ENCODE results near the gene FAM89B. TPM values are rescaled to one million over a fixed set of nuclear protein-coding genes. Genes with fewer than 3 reads are reported as not detected.

FAM89B gene
- total and polyA plus RNA-seq, 2 of the 8 experiments (the other 6 are each of a cell fraction or from before 2014, with no cell fraction given) = 15.8 to 32.4 TPM

DNA sequence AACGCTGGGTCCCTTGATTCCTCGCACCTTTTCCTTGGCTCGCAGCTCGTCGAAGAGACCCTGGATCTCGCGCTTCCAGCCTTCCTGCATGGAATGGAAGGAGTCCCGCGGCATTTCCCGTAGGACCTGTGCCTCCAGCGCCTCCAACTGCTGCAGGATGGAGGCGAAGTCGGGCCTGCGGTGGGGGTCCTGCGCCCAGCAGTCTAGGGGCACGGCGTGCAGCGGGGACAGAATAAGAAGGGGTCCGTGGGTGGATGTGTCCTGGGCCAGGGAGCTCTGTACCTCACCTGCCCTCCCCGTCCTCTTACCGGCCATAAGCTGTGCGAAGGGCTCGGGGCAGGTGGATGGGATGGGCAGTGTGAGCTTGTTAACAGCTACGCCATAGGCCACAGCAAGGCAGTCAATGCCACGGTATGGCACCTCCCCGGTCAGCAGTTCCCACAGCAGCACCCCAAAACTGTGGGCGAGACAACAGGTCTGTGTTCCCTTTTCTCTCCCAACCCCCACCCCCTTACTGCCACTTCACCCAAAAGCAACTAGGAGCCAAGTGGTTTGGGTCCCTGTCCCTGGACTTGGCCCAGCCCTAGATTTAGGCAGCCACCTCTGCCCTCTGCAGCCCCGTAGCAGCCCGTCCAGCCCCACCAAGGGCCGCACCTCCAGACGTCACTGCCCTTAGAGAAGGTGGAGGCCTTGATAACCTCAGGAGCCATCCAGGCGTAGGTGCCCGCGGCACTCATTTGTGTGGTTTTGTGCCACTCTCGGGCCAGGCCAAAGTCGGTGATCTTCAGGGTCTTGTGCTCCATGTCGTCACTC lies 35.5 kb downstream of the FAM89B start (continued):
- TF ChIP-seq, protein P1, sequence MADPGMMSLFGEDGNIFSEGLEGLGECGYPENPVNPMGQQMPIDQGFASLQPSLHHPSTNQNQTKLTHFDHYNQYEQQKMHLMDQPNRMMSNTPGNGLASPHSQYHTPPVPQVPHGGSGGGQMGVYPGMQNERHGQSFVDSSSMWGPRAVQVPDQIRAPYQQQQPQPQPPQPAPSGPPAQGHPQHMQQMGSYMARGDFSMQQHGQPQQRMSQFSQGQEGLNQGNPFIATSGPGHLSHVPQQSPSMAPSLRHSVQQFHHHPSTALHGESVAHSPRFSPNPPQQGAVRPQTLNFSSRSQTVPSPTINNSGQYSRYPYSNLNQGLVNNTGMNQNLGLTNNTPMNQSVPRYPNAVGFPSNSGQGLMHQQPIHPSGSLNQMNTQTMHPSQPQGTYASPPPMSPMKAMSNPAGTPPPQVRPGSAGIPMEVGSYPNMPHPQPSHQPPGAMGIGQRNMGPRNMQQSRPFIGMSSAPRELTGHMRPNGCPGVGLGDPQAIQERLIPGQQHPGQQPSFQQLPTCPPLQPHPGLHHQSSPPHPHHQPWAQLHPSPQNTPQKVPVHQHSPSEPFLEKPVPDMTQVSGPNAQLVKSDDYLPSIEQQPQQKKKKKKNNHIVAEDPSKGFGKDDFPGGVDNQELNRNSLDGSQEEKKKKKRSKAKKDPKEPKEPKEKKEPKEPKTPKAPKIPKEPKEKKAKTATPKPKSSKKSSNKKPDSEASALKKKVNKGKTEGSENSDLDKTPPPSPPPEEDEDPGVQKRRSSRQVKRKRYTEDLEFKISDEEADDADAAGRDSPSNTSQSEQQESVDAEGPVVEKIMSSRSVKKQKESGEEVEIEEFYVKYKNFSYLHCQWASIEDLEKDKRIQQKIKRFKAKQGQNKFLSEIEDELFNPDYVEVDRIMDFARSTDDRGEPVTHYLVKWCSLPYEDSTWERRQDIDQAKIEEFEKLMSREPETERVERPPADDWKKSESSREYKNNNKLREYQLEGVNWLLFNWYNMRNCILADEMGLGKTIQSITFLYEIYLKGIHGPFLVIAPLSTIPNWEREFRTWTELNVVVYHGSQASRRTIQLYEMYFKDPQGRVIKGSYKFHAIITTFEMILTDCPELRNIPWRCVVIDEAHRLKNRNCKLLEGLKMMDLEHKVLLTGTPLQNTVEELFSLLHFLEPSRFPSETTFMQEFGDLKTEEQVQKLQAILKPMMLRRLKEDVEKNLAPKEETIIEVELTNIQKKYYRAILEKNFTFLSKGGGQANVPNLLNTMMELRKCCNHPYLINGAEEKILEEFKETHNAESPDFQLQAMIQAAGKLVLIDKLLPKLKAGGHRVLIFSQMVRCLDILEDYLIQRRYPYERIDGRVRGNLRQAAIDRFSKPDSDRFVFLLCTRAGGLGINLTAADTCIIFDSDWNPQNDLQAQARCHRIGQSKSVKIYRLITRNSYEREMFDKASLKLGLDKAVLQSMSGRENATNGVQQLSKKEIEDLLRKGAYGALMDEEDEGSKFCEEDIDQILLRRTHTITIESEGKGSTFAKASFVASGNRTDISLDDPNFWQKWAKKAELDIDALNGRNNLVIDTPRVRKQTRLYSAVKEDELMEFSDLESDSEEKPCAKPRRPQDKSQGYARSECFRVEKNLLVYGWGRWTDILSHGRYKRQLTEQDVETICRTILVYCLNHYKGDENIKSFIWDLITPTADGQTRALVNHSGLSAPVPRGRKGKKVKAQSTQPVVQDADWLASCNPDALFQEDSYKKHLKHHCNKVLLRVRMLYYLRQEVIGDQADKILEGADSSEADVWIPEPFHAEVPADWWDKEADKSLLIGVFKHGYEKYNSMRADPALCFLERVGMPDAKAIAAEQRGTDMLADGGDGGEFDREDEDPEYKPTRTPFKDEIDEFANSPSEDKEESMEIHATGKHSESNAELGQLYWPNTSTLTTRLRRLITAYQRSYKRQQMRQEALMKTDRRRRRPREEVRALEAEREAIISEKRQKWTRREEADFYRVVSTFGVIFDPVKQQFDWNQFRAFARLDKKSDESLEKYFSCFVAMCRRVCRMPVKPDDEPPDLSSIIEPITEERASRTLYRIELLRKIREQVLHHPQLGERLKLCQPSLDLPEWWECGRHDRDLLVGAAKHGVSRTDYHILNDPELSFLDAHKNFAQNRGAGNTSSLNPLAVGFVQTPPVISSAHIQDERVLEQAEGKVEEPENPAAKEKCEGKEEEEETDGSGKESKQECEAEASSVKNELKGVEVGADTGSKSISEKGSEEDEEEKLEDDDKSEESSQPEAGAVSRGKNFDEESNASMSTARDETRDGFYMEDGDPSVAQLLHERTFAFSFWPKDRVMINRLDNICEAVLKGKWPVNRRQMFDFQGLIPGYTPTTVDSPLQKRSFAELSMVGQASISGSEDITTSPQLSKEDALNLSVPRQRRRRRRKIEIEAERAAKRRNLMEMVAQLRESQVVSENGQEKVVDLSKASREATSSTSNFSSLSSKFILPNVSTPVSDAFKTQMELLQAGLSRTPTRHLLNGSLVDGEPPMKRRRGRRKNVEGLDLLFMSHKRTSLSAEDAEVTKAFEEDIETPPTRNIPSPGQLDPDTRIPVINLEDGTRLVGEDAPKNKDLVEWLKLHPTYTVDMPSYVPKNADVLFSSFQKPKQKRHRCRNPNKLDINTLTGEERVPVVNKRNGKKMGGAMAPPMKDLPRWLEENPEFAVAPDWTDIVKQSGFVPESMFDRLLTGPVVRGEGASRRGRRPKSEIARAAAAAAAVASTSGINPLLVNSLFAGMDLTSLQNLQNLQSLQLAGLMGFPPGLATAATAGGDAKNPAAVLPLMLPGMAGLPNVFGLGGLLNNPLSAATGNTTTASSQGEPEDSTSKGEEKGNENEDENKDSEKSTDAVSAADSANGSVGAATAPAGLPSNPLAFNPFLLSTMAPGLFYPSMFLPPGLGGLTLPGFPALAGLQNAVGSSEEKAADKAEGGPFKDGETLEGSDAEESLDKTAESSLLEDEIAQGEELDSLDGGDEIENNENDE (IDR thresholded peaks at IDR 0.05; ENCODE audit: insufficient replicate concordance, low read length) = no peak
- TF ChIP-seq RFX5 (IDR thresholded peaks at IDR 0.05; ENCODE audit: borderline replicate concordance, low read depth, low read length) (no peak), PHF8 (conservative IDR thresholded peaks at IDR 0.05; ENCODE audit: low read depth, low read length) (no peak), TCF12 (IDR thresholded peaks at IDR 0.05; ENCODE audit: low read depth, low read length) (no peak), NANOG (IDR thresholded peaks at IDR 0.05; ENCODE audit: insufficient read depth, low read depth, low read length, poor library complexity, severe bottlenecking) (no peak)
- TF ChIP-seq, protein P2, sequence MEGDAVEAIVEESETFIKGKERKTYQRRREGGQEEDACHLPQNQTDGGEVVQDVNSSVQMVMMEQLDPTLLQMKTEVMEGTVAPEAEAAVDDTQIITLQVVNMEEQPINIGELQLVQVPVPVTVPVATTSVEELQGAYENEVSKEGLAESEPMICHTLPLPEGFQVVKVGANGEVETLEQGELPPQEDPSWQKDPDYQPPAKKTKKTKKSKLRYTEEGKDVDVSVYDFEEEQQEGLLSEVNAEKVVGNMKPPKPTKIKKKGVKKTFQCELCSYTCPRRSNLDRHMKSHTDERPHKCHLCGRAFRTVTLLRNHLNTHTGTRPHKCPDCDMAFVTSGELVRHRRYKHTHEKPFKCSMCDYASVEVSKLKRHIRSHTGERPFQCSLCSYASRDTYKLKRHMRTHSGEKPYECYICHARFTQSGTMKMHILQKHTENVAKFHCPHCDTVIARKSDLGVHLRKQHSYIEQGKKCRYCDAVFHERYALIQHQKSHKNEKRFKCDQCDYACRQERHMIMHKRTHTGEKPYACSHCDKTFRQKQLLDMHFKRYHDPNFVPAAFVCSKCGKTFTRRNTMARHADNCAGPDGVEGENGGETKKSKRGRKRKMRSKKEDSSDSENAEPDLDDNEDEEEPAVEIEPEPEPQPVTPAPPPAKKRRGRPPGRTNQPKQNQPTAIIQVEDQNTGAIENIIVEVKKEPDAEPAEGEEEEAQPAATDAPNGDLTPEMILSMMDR (IDR thresholded peaks at IDR 0.05; ENCODE audit: control extremely low read depth in 1 of 3, insufficient read depth in 1 of 3, low read depth in 1 of 3, low read length in 3 of 3) = no peak

Measured in H1 (cell line).